ENCODE measurements around the gene GDF2. TPM values are rescaled to one million over a fixed set of nuclear protein-coding genes. Genes with fewer than 3 reads are reported as not detected.

The GDF2 gene
- total RNA-seq, 1 donor from 2014 or later, result not detected

DNA sequence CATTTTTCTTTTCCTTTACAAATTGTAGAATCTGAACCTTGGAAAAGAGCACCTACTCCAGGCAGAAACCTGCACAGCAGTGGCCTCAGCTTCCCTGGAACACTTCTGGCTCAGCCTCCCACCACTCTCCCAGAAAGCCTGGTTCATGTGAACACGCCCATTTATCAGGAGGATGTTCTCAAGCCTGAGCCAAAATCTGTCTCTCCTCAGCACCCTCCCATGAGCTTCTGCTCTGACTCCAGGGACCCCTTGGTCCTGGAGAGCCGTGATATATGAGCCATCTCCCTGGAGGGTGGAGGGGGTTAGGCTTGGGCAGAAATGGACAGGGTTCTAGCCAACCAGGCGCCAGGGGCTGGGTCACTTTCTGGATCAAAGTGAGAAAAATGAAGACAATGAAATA is 10.1 kb downstream of the GDF2 start:
- TF ChIP-seq, protein P1, sequence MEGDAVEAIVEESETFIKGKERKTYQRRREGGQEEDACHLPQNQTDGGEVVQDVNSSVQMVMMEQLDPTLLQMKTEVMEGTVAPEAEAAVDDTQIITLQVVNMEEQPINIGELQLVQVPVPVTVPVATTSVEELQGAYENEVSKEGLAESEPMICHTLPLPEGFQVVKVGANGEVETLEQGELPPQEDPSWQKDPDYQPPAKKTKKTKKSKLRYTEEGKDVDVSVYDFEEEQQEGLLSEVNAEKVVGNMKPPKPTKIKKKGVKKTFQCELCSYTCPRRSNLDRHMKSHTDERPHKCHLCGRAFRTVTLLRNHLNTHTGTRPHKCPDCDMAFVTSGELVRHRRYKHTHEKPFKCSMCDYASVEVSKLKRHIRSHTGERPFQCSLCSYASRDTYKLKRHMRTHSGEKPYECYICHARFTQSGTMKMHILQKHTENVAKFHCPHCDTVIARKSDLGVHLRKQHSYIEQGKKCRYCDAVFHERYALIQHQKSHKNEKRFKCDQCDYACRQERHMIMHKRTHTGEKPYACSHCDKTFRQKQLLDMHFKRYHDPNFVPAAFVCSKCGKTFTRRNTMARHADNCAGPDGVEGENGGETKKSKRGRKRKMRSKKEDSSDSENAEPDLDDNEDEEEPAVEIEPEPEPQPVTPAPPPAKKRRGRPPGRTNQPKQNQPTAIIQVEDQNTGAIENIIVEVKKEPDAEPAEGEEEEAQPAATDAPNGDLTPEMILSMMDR (IDR thresholded peaks at IDR 0.05), result no peak
- TF ChIP-seq POLR2A (IDR thresholded peaks at IDR 0.05), result no peak
- no peak for TF ChIP-seq POLR2AphosphoS5 (IDR thresholded peaks at IDR 0.05; ENCODE audit: insufficient read depth in 1 of 2, low read depth in 1 of 2)
- no peaks in the 10 kb centered on the region for H3K4me1 ChIP-seq
- DNase-seq (ENCODE audit: extremely low spot score in 2 of 2), result no peak
- intact Hi-C loops (cut with DNase I), result no loop called here
- H3K36me3 ChIP-seq, result no peaks in the 10 kb centered on the region
- H3K27me3 ChIP-seq, result no peaks in the 10 kb centered on the region
- H3K9me3 ChIP-seq, result no peaks in the 10 kb centered on the region
- H3K27ac ChIP-seq, result no peak overlapping the region
- H3K4me3 ChIP-seq, result no peak overlapping the region

DNA sequence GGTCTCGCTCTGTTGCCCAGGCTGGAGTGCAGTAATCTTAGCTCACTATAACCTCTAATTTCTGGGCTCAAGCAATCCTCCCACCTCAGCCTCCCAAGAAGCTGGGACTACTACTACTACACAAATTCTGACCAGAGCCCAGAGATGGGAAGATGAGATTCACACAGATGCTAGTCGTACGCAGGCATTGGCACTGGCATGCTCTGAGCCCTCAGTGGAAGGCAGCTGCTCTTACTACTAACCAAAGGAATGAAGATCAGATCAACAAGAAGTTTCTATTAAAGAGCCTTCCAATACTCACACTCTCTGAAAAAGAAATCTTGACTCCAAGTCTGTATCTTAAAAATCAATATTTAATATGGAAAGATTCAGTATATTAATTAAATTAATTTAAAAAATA is 10.7 kb downstream of the GDF2 start:
- no peak for DNase-seq (ENCODE audit: extremely low spot score in 2 of 2)
- TF ChIP-seq, protein P1 (IDR thresholded peaks at IDR 0.05), result no peak
- TF ChIP-seq POLR2A (IDR thresholded peaks at IDR 0.05), result no peak
- Histone ChIP-seq H3K4me1 (no peaks in the 10 kb centered on the region), H3K27me3 (no peaks in the 10 kb centered on the region), H3K27ac (no peak overlapping the region), H3K36me3 (no peaks in the 10 kb centered on the region), H3K4me3 (no peak overlapping the region), H3K9me3 (no peaks in the 10 kb centered on the region)
- intact Hi-C loops (cut with DNase I), result no loop called here

- Histone ChIP-seq H3K27me3 (no peaks in the 10 kb centered on the region), H3K9me3 (no peaks in the 10 kb centered on the region), H3K36me3 (no peaks in the 10 kb centered on the region), H3K4me1 (no peaks in the 10 kb centered on the region), H3K4me3 (no peak overlapping the region), H3K27ac (no peak overlapping the region)
- no peak for DNase-seq (ENCODE audit: extremely low spot score in 2 of 2)
- no peak for TF ChIP-seq POLR2AphosphoS5 (IDR thresholded peaks at IDR 0.05; ENCODE audit: insufficient read depth in 1 of 2, low read depth in 1 of 2)
- TF ChIP-seq, protein P1 (IDR thresholded peaks at IDR 0.05), result no peak
- TF ChIP-seq POLR2A (IDR thresholded peaks at IDR 0.05), result no peak
- intact Hi-C loops (cut with DNase I), result no loop called here
Observed at GRCh38 chr10:47333532-47333931, 11.3 kb downstream of the GDF2 start.

- no peaks in the 10 kb centered on the region for H3K4me1 ChIP-seq
- H3K27ac ChIP-seq, result no peak overlapping the region
- no peaks in the 10 kb centered on the region for H3K36me3 ChIP-seq
- no peak for DNase-seq (ENCODE audit: extremely low spot score in 2 of 2)
- no peaks in the 10 kb centered on the region for H3K9me3 ChIP-seq
- no peak overlapping the region for H3K4me3 ChIP-seq
- no peaks in the 10 kb centered on the region for H3K27me3 ChIP-seq
- TF ChIP-seq POLR2A (IDR thresholded peaks at IDR 0.05) (no peak), POLR2AphosphoS5 (IDR thresholded peaks at IDR 0.05; ENCODE audit: insufficient read depth in 1 of 2, low read depth in 1 of 2) (no peak)
- TF ChIP-seq, protein P1 (IDR thresholded peaks at IDR 0.05), result no peak
- intact Hi-C loops (cut with DNase I), result no loop called here
Observed at GRCh38 chr10:47334466-47335295, 12.4 kb downstream of the GDF2 start.

DNA sequence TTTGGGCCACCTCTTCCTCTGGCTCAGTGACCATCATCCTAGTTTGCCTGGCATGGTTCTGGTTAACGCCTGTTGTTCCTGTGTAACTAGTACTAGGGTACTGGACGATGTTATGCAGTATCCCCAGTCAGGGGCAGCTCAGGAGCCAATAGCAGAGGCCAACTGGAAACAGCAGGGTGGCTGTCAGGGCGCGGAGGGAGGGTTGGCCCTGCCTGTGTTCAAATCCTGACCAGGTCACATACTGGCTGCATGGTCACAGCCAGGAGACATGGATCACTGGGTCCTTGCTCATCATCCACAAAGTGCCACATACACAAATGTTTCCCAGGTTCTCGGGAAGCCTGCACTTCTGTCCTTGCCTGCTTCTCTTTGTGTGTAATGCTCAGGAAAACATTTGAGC is 13.7 kb downstream of the GDF2 start:
- Histone ChIP-seq H3K36me3 (no peaks in the 10 kb centered on the region), H3K27ac (no peak overlapping the region), H3K27me3 (no peaks in the 10 kb centered on the region), H3K4me3 (no peak overlapping the region), H3K9me3 (no peaks in the 10 kb centered on the region), H3K4me1 (no peaks in the 10 kb centered on the region)
- intact Hi-C loops (cut with DNase I), result no loop called here
- TF ChIP-seq, protein P1 (IDR thresholded peaks at IDR 0.05), result no peak
- TF ChIP-seq POLR2A (IDR thresholded peaks at IDR 0.05), result no peak
- TF ChIP-seq POLR2AphosphoS5 (IDR thresholded peaks at IDR 0.05; ENCODE audit: insufficient read depth in 1 of 2, low read depth in 1 of 2), result no peak
- no peak for DNase-seq (ENCODE audit: extremely low spot score in 2 of 2)

Measured in vagina (tissue), 2 donors.